ENCODE data around the gene CSNK2A3. TPM values are rescaled to one million over a fixed set of nuclear protein-coding genes. Genes with fewer than 3 reads are reported as not detected.
"Not testable (repeated sequence)": the region's sequence is repeated elsewhere in the genome, so short reads cannot be mapped to it uniquely, and the experiment has no call there.

The CSNK2A3 gene
- total RNA-seq (2021) = 1.7 TPM in 2 replicates
- long read RNA-seq = 0 reads

- not testable (repeated sequence) for H2BK5ac ChIP-seq (ENCODE audit: insufficient read length, low read length); H4K91ac ChIP-seq (ENCODE audit: insufficient read length, low read depth, low read length); H3K4me1 ChIP-seq (ENCODE audit: insufficient read depth, low read length); H2BK20ac ChIP-seq (ENCODE audit: low read depth, low read length, poor library complexity, severe bottlenecking); H3K27ac ChIP-seq (ENCODE audit: insufficient read length, low read depth, low read length); H4K5ac ChIP-seq (ENCODE audit: insufficient read length, low read depth, low read length); H3K36me3 Mint-ChIP-seq (ENCODE audit: insufficient read depth in 1 of 3, low read depth in 3 of 3); H3K79me1 ChIP-seq (ENCODE audit: insufficient read depth, low read depth, low read length, poor library complexity, severe bottlenecking); DNase-seq; H3K4ac ChIP-seq (ENCODE audit: low read depth, low read length); H2BK12ac ChIP-seq (ENCODE audit: insufficient read length, low read depth, low read length); H3K9ac ChIP-seq (ENCODE audit: extremely low read depth, insufficient read length, low read length); H3K23ac ChIP-seq (ENCODE audit: insufficient read length, low read depth, low read length); H3K27me3 Mint-ChIP-seq (ENCODE audit: low read depth); H3K9me3 ChIP-seq (ENCODE audit: control insufficient read depth, low read depth, low read length); H3K56ac ChIP-seq (ENCODE audit: insufficient read length, low read depth, low read length); H4K20me1 ChIP-seq (ENCODE audit: control insufficient read depth, insufficient read depth, insufficient read length); H2AFZ ChIP-seq (ENCODE audit: low read length); H2BK120ac ChIP-seq (ENCODE audit: low read depth, low read length, poor library complexity, severe bottlenecking); H3T11ph ChIP-seq (ENCODE audit: low read length); H3K27me3 ChIP-seq (ENCODE audit: insufficient read depth, low read length); H3K18ac ChIP-seq (ENCODE audit: insufficient read length, low read depth, low read length); H3K27ac Mint-ChIP-seq; H3K79me2 ChIP-seq (ENCODE audit: insufficient read depth, low read length); H4K8ac ChIP-seq (replicated peaks; ENCODE audit: insufficient read length, low read depth, low read length); H2BK15ac ChIP-seq (ENCODE audit: low read depth, low read length); H3K14ac ChIP-seq (ENCODE audit: insufficient read depth, low read length); H3K4me2 ChIP-seq (ENCODE audit: insufficient read depth, insufficient read length, low read length); H2AK5ac ChIP-seq (ENCODE audit: insufficient read length, low read length); H3K23me2 ChIP-seq (ENCODE audit: insufficient read length, low read depth, low read length, poor library complexity, severe bottlenecking); H3K9me3 Mint-ChIP-seq; H3K4me3 Mint-ChIP-seq
- peaks cover 5 to 10% of the 10 kb centered on the region in 2 experiments for H3K4me1 Mint-ChIP-seq
- WGBS (ENCODE audit: extremely low coverage, insufficient read length, low lambda C conversion rate) = no CpG with 5 or more reads among the region's 11 CpGs
Measured at GRCh38 chr11:11352878-11353277, at the start of gene CSNK2A3. Gene CSNK2A3, minus strand, starts transcription at chr11:11353250. Its CDS starts 131 bp downstream, at chr11:11353119.

Measured in H9 (cell line).